Activated naive CD4-positive, alpha-beta T cell treated with Interleukin-2 at 50 U/mL for 16 hours (primary cell): ENCODE data around the gene PHF2.

ENCODE experiments used
- DNase-seq: peaks from one replicate; pipeline ENCODE4 v3.0.0-alpha.2; 2020

PHF2 gene

DNA sequence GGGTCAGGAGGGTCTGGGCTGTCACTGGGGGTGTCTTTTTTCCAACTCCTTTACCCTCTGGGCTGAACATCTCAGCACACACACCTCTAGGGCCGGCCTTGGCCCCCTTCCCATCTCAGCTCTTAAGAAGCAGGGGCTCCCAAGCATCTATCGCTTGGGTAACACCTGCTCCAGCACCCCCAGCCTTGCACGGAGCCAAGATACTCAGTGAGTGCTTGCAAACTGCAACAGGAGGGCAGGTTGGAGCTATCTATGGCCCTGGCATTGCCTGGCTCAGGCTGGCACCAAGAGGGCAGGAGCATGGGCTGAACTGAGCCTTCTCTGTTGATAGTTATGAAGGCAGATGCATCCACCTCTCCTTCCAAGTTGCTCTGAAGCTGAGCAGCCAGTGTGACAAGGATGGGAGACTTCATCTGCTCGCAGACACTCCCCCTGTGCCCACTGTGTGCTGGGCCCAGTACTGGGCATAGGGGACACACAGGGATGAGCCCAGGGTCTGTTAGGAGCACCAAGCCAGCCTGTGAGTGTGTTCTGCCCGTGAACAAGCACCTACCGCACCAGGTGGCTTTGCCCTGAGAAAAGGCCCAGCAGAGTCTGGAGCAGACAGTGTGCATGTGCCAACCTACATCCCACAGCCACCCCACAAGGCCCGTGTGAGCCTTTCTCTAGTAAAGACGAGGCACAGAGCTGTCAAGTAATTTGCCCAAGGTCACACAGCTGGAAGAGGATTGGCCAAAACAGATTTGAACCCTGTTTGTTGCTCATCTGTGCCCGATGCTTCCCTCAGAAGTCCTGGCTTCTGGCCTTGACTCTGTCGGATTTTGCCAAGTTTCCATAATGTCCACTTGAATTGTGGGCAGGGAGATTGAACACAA lies 58.2 kb downstream of the PHF2 start:
- no peak for DNase-seq

GRCh38 chr9:93635186-93636107 lies 59.1 kb downstream of the PHF2 start:
- DNase-seq, result no peak

- no peak for DNase-seq
These were observed 59.8 kb downstream of the PHF2 start for GRCh38 chr9:93636172-93636661.

- no peak for DNase-seq
These were observed 60.3 kb downstream of the PHF2 start for GRCh38 chr9:93636667-93637066.

- DNase-seq, result no peak
These were observed 61.5 kb downstream of the PHF2 start for GRCh38 chr9:93637886-93638285.

- DNase-seq, result no peak
These were observed 63.6 kb downstream of the PHF2 start for GRCh38 chr9:93640027-93640426.

DNA sequence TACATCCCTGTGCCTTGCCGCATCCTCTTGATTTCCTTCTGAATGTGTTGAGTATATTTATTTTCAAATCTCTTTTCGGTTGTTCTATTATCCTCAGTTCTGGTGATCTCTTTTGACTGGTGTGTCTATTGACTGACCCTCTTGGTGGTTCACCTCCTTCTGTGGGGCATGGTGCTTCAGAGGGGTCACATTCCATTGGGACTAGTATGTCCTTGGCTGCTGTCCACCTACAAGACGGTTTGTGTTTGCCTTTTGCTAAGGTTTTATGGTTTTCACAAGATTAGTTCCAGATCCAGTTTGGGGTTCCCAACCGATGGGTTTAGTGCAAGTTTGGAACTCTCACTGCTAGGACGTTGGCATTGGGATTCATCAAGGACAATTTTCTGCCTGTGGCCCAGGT lies 66.6 kb downstream of the PHF2 start:
- DNase-seq, result no peak

DNA sequence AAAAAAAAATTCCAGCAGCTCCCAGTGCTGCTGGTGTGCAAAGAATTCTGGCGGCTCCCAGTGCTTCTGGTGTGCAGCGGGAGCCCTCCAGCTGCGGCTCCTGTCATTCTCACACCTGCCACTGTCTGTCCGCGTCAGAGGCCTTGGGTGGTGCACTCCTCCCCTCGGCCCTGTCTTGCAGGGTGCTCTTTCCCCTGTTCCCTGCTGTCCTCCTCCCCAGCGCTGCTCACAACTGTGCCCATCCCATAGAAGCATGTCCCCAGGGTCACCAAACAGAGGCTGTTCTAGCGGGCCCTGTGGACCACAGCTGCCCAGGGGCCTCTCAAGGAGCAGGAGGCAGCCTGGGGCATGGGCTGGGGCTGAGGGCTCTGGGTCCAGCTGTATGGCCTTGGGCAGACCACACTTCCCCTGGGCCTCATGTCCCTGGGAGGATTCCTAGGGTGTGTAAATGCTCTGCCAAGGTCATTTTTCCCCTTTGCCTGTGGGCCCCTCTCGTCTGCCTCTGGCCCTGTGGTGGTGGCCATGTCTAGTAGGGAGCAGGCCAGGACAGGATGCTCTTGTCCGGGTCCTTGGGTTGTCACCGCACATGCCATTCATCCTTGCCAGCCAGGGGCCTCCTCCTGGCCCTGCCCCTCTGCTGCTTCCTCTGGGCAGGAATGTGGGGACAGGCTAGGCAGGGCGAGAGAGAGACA lies 68.2 kb downstream of the PHF2 start:
- no peak for DNase-seq

DNA sequence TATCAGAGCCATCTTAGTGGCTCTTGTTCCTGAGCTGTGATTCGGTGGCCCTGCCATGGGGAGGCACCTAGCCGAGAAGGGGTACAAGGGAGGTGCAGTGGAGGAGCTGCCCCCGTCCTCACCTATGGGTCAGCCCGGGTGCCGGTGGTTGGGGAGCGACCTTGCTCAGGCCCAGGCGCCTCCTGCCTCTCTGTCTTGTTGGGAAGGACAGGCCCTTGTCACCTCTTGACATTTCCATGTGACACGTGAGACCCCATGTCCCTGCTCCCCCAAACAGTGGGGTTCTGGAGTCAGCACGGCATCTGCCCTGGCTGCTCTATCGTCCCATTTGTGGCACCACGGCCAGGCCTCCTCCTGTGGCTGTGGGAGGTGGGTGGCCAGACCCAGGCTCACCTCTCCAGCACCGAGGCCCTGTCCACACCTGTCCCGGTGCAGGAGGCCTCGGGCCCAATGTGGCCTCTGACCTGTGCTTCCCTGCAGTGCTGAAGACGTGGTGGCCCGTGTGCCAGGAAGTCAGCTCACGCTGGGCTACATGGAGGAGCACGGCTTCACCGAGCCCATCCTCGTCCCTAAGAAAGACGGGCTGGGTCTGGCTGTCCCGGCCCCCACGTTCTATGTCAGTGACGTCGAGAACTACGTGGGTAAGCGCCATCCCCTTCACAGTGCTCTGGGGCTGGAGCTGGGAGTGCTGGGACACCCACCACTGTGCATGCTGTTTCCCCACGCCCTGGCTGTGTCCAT lies 68.9 kb downstream of the PHF2 start:
- DNase-seq, result no peak

- no peak for DNase-seq
These were observed 69.7 kb downstream of the PHF2 start for GRCh38 chr9:93645921-93646639.

DNA sequence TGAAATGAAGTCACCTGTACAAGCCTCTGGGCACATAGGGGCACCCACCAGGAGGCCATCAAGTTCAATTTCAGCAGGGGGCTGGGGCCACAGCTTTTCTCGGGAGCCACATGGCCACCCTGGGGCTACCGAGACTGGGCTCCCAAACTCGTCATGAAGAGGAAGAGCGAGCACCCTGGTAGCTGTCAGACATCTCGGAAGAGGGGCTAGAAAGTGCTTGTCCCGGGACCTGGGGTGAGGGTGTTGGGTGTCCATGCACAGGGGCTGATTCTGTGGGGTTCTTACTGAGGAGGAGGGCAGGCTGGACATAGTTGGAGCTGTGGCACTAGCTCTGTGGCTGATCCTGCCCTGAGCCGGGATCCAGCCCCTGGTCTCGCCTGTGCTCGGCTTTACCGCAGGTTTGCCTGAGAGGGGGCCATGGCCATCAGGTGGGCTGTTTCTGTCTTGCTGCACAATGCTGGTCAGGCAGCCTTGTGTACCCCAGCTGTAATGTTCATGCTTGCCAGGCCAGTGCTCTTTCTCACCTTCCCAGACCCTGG lies 70.3 kb downstream of the PHF2 start:
- DNase-seq, result no peak

DNA sequence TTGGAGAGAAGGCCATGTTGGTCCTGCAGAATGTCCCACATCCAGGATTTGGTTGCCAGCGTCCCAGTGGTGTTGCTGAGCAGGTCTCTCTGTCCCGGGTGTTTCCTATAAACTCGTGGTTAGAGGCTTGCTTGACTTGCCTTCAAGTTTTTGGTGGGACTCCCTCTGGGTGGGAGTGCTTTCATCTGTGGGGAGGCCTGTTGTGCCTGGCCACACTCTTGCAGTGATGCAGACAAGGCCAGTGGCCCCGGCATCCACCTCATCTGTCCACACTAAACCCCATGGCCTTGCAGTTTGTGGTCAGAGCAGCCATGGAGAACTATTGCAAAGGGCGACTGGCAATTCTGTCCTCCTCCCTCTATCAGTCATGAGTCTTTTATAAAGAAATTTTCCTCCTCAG lies 71.8 kb downstream of the PHF2 start:
- no peak for DNase-seq

DNA sequence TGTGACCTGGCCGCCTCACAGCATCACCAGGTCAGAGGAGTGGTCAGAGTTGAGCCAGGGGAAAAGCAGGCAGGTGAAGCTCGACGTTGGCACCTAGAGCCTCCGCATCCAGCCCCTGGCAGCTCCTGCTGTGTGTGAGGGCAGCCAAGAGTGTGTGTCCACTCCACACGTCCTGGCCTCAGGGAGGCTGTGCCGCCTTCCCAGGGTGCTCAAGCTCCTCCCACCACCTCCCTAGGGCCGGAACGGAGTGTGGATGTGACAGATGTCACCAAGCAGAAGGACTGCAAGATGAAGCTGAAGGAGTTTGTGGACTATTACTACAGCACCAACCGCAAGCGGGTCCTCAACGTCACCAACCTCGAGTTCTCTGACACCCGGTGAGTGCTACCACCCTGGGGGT lies 72.5 kb downstream of the PHF2 start:
- DNase-seq, result no peak

- no peak for DNase-seq
These were observed 73.4 kb downstream of the PHF2 start for GRCh38 chr9:93649610-93650261.

DNA sequence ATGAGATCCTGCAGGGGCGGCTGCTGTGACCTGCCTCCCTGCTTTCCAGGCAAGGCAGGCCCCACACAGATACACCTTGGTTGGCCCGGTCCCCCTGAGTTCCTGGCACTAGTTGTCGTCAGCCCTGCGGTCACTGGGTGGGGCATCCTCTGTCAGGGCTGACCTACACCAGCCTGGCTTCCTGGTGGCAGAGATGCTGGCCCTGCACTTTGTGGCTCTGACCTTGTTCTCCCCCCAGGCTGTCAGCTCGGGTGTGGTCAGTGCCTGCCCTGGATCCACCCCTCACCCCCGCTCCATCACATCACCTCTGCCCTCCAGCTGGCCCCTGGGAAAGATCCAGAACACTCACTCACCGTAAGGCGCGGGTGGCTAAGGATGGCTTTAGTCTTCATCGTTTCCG lies 74.1 kb downstream of the PHF2 start:
- no peak for DNase-seq

- DNase-seq, result no peak
These were observed 75.2 kb downstream of the PHF2 start for GRCh38 chr9:93651521-93651950.

GRCh38 chr9:93652604-93653592 lies 76.5 kb downstream of the PHF2 start:
- no peak for DNase-seq

GRCh38 chr9:93653760-93654159 lies 77.4 kb downstream of the PHF2 start:
- no peak for DNase-seq

DNA sequence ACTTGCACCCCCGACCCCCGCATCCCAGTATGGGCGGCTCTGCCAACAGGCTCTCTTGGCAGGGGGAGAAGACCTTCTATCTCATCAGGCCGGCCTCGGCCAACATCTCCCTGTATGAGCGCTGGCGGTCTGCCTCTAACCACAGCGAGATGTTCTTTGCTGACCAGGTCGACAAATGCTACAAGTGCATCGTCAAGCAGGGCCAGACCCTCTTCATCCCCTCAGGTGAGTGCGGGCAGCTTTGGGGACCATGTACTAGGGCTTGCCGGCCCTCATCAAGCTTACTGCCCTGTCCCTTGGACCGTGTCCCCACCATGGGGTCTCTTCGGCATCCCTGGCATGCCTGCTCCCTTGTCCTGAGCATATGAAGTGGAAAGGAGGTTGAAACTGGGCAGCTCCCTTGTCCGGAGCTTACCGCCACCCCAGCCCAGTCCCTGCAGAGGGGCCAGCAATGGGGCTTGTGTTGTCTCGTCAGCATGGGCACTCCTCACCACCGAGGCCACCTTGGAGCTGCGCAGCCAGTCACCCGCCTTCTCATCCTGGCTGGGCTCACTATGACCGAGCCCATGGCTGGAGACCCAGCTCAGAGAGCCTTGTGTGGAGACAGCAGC lies 78.1 kb downstream of the PHF2 start:
- no peak for DNase-seq
